Astrocyte of the cerebellum (primary cell): ENCODE data around the gene PRR14L.
"Not testable (repeated sequence)": the region's sequence is repeated elsewhere in the genome, so short reads cannot be mapped to it uniquely, and the experiment has no call there.

Experiments used
- DNase-seq: peaks from one replicate; pipeline ENCODE4 v3.0.0-alpha.2; 2011; ENCODE audit warnings: low read depth
- H3K4me3 ChIP-seq: 2 replicates; pipeline ENCODE4 v1.5.1; 2011; ENCODE audit warnings: mild to moderate bottlenecking, low read depth, low read length, moderate library complexity
- in situ Hi-C: cut with HindIII; loops from 2 replicates; pipeline ENCODE4 v1.10.0; 2017; ENCODE audit warnings: low sequenced_read_pairs
- TF ChIP-seq, protein P1 (sequence below): IDR thresholded peaks from 2 replicates; pipeline ENCODE4 v1.5.1; 2012; ENCODE audit warnings: low read length, low read depth, moderate library complexity, mild to moderate bottlenecking; ENCODE audit errors: missing control alignments

The PRR14L gene

DNA sequence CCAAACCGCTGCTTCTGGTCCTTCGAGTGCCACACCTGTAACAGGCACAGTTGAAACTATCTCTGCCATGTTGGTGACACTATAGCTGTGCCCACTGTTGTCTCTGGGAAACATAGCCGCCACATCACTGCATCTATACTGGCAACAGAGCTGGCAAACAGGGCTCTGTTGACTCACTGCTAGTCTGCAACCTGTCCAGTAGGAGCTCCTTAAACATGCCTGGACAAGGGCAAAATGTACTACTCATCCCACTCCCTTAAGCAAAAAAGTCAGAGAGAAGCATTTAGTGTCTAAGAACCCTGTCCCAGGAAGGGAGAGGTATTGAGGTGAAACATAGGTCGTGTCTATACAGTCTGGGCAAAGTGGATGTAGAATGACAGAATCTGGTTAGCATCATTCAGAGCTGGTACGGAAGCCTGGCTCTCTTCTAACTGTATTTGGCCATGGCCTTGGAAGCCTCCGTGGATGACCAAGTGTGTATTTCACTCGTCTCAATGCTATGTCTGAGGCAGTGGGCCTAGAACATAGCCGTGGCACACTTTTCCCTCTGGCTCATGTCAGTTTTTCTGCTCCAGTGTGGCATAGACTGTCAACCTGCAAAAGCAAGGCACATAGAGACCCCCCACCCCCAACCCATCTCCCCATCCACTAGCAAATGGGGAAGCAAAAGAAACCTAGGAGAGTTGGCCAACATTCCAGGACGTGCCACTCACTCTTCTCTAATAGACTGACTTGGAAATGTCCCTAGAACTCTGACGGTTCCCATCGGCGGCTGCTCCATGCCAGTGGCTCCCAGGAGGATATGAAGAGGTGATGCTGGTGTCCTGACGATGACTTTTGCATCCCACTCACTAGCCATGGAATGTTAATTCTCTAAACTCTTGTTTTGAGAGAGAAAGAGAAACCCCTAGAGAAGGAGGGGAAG is 66.5 kb downstream of the PRR14L start:
- H3K4me3 ChIP-seq, result no peak overlapping the region
- DNase-seq, result no peak
- in situ Hi-C loops, result loop anchor here (10.0 kb wide), 1 partner anchor 61 kb away; no protein-coding TSS in a partner anchor
- TF ChIP-seq, protein P1, sequence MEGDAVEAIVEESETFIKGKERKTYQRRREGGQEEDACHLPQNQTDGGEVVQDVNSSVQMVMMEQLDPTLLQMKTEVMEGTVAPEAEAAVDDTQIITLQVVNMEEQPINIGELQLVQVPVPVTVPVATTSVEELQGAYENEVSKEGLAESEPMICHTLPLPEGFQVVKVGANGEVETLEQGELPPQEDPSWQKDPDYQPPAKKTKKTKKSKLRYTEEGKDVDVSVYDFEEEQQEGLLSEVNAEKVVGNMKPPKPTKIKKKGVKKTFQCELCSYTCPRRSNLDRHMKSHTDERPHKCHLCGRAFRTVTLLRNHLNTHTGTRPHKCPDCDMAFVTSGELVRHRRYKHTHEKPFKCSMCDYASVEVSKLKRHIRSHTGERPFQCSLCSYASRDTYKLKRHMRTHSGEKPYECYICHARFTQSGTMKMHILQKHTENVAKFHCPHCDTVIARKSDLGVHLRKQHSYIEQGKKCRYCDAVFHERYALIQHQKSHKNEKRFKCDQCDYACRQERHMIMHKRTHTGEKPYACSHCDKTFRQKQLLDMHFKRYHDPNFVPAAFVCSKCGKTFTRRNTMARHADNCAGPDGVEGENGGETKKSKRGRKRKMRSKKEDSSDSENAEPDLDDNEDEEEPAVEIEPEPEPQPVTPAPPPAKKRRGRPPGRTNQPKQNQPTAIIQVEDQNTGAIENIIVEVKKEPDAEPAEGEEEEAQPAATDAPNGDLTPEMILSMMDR, result no peak

DNA sequence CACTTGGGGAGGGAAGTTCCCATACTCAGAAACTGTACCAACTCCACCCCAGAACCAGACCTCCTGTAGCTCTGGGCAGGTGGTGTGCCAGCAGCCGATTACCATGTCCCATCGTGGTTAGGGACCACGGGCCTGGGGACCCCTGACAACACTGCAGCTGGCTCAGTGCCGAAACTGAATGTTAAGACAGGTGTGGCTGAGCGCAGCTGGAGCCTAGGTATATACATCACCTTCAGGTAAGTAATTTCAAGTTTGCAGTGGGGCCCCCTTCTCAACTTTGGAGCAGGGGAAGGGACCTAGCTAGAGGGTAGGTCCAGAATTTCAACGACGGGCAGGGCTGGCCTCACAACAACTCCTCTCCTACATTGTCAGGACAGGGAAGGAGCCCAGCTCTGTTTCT is 67.2 kb downstream of the PRR14L start:
- DNase-seq, result no peak
- no peak overlapping the region for H3K4me3 ChIP-seq
- TF ChIP-seq, protein P1, result no peak
- in situ Hi-C loops, result loop anchor here (10.0 kb wide), 1 partner anchor 62 kb away; no protein-coding TSS in a partner anchor

DNA sequence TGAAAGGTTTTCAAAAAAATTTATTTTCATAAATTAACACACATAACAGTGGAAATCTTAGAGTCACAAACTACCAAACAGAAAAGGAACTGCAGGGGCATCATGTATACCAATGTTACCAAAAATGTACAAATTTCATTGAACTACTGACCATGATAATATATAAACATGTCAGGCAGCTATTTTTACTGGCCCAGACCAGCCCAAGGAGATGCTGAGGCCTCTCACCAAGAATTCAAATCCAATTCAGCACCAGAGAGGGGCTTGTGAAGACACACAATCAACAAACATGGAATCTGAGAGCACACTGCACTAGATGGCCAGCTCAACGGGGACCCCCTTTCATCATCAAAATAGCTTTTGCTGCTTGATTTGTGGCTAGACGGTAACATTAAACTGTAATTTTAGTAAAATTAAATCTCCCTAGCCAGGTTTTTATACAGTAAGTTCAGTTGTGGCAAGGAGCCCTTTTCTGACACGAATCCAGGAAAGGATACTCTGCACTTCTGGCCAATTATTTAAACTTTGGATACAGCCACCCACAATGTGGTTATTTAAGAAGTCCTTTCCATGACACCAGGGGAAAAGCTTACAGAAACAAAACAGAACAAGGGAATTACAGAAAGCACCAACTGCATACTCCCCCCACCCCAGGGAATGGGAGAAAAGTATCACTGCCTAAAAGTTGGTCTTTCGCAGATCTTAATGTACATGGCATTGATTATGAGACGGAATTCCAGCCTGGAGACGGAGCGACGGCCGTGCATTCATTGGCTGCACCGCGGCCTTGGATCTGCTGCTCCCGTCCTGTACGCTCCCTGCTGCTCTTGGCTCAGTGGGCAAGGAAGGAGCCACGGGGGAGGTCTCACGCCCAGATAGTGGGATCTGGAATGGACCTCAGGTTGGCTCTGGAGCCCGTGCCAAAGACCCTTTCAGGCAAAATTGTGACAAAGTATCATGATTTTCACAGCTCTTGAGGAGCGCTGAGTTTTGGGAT is 68.3 kb downstream of the PRR14L start:
- in situ Hi-C loops, result loop anchor here (10.0 kb wide), 1 partner anchor 63 kb away; no protein-coding TSS in a partner anchor
- DNase-seq, result peak; percentile 68
- TF ChIP-seq, protein P1, result no peak
- H3K4me3 ChIP-seq, result peak overlapping the region; percentile 7

DNA sequence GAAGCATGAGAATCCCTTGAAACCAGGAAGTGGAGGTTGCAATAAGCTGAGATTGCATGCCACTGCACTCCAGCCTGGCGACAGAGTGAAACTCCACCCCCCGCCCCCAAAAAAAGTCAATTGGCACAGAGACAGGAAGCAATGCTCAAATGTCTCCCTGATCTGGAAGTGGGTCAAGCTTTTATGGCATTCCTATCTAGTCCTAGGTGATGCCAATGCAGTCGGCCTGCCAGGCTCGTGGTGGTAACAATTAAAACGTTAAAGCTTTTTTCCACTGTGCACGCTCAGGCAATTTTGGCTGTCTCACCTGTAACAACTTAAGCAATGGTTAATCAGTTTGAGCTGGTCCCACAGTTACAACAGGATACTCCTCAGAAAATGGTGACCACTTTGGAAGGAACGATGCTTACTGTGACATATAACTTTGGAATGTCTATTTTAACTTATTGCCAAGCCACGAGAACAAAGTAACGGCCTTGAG is 69.0 kb downstream of the PRR14L start:
- no peak overlapping the region for H3K4me3 ChIP-seq
- peak; percentile 66 for DNase-seq
- TF ChIP-seq, protein P1, result no peak
- in situ Hi-C loops, result loop anchor here (10.0 kb wide), 1 partner anchor 64 kb away; no protein-coding TSS in a partner anchor

DNA sequence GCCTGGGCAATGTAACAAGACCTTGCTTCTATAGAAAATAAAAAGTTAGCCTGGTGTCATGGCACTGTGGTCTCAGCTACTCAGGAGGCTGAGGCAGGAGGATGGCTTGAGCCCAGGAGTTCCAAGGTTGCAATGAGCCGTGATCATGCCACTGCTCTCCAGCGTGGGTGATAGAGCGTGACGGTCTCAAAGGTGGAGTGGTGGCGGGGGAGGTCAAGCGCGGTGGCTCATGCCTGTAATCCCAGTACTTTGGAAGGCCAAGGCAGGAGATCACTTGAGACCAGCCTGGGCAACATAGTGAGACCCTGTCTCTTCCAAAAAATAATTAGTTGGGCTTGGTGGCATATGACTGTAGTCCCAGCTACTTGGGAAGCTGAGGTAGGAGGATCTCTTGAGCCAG is 71.2 kb downstream of the PRR14L start:
- TF ChIP-seq, protein P1, result no peak
- in situ Hi-C loops, result no loop called here
- H3K4me3 ChIP-seq, result no peak overlapping the region
- no peak for DNase-seq

DNA sequence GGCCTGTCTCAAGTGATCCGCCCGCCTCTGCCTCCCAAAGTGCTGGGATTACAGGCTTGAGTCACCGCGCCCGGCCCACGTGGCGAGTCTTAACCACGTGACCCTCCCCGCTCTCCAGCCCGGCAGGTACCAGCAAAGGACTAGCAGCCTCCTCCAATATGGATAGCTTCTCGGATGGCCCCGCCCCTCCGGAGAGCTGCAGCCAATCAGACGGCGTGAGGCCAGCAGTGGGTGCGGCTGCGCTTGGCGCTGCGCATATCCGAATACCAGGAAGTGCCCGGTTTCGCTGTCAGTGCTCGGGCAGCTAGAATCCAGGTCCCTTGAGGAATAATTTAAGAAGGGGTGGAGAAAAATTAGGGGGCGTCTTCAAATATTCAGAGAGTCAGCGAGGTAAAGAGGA is 73.2 kb downstream of the PRR14L start:
- H3K4me3 ChIP-seq, result peak overlapping the region; percentile 36
- in situ Hi-C loops, result no loop called here
- TF ChIP-seq, protein P1, result no peak
- peak; percentile 62 for DNase-seq

DNA sequence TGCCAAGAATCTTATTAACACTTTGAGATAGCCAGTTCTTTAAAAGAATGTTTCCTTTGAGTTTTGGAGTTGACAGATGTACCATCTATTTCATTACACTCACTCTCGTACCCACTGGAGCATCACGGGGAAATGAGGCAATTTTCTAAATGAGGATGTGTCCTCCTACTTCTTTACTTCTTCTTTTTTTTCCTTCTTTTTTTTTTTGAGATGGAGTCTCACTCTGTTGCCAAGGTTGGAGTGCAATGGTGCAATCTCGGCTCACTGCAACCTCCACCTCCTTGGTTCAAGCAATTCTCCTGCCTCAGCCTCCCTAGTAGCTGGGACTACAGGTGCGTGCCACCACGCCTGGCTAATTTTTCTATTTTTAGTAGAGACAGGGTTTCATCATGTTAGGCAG is 75.7 kb downstream of the PRR14L start:
- in situ Hi-C loops, DNase-seq, H3K4me3 ChIP-seq: not testable (repeated sequence)

DNA sequence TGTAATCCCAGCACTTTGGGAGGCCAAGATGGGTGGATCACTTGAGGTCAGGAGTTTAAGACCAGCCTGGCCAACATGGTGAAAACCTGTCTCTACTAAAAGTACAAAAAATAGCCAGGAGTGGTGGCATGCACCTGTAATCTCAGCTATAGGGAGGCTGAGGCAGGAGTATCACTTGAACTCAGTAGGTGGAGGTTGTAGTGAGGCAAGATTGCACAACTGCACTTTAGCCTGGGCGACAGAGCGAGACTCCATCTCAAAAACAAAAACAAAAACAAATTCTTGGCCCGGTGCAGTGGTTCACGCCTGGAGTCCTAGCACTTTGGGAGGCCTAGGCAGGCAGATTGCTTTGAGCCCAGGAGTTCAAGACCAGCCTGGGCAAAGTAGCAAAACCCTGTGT is 81.1 kb downstream of the PRR14L start:
- DNase-seq, H3K4me3 ChIP-seq: not testable (repeated sequence)
- in situ Hi-C loops, result loop anchor here (5.0 kb wide), 1 partner anchor 52 kb away; no protein-coding TSS in a partner anchor
